GM19035 (cell line): Measurements from ENCODE around the gene HSD11B1L.
"Not testable (repeated sequence)": the region's sequence is repeated elsewhere in the genome, so short reads cannot be mapped to it uniquely, and the experiment has no call there.

Source experiments
- ATAC-seq: cut with Tn5 transposase; IDR thresholded peaks from one replicate; pipeline ENCODE4 v1.9.1; 2021; ENCODE audit not compliant: unreplicated experiment

HSD11B1L gene

GRCh38 chr19:5686647-5687359 lies 6.0 kb downstream of the HSD11B1L start:
- ATAC-seq, result peak; percentile 46

- ATAC-seq, result no peak
Measured at GRCh38 chr19:5687360-5688198, 6.8 kb downstream of the HSD11B1L start.

- ATAC-seq, result not testable (repeated sequence)
Measured at GRCh38 chr19:5688262-5688881, 7.5 kb downstream of the HSD11B1L start.

GRCh38 chr19:5690125-5690954 lies 9.5 kb downstream of the HSD11B1L start, which contains the start of gene RPL36:
TSS of gene RPL36 (plus strand) at chr19:5690295. CDS start at chr19:5690508, 213 bp downstream.
- peak; percentile 46 for ATAC-seq

- ATAC-seq, result no peak
Measured at GRCh38 chr19:5690955-5691821, 10.4 kb downstream of the HSD11B1L start.

GRCh38 chr19:5691822-5692722 lies 11.2 kb downstream of the HSD11B1L start:
- ATAC-seq, result no peak

- no peak for ATAC-seq
Measured at GRCh38 chr19:5692723-5693194, 11.9 kb downstream of the HSD11B1L start.

- ATAC-seq, result no peak
Measured at GRCh38 chr19:5693195-5694166, 12.7 kb downstream of the HSD11B1L start.

- ATAC-seq, result no peak
Measured at GRCh38 chr19:5694167-5694955, 13.5 kb downstream of the HSD11B1L start.

GRCh38 chr19:5694956-5695648 lies 14.3 kb downstream of the HSD11B1L start:
- no peak for ATAC-seq

- ATAC-seq, result no peak
Measured at GRCh38 chr19:5695649-5696195, 14.9 kb downstream of the HSD11B1L start.

- no peak for ATAC-seq
Measured at GRCh38 chr19:5696196-5697021, 15.6 kb downstream of the HSD11B1L start.

GRCh38 chr19:5697022-5697889 lies 16.4 kb downstream of the HSD11B1L start:
- no peak for ATAC-seq
